ENCODE results near the gene STRN4. TPM values are rescaled to one million over a fixed set of nuclear protein-coding genes. Genes with fewer than 3 reads are reported as not detected.

Gene STRN4
- total RNA-seq, 1 experiment from 2014 or later, result 89.5 TPM

GRCh38 chr19:46722004-46722380 lies 24.3 kb downstream of the STRN4 start:
- no peak for ATAC-seq
- no peak for DNase-seq (ENCODE audit: low read depth, low spot score)
- H3K36me3 ChIP-seq (ENCODE audit: control insufficient read depth, insufficient read depth, low read length), result no peaks in the 10 kb centered on the region
- CTCF ChIA-PET, result no interaction called here
- in situ Hi-C loops (cut with HindIII; ENCODE audit: low pct_unique_long_range_greater_than_20kb, low sequenced_read_pairs) (no loop called here), intact Hi-C loops (cut with micrococcal nuclease; ENCODE audit: unreplicated experiment) (no loop called here)
- H3K4me3 ChIP-seq (ENCODE audit: low read depth in 2 of 2, low read length in 2 of 2), result no peak overlapping the region
- TF ChIP-seq POLR2AphosphoS5 (IDR thresholded peaks at IDR 0.05; ENCODE audit: low read depth, low read length), result no peak
- no peak for TF ChIP-seq TCF7L2 (IDR thresholded peaks at IDR 0.05; ENCODE audit: low read depth, low read length)
- TF ChIP-seq SIN3A (IDR thresholded peaks at IDR 0.05; ENCODE audit: borderline replicate concordance, insufficient read depth, low read depth, low read length), result no peak
- no peak for TF ChIP-seq CTCF (IDR thresholded peaks at IDR 0.05)
- no peak for TF ChIP-seq REST (IDR thresholded peaks at IDR 0.05; ENCODE audit: insufficient read depth in 1 of 2, low read depth in 2 of 2, low read length in 1 of 2)
- no peak overlapping the region for H3K27ac ChIP-seq (ENCODE audit: low read length)
- BruUV-seq (replicated peaks), result no TSS peak
- peaks cover 5% of the 10 kb centered on the region for H3K4me1 ChIP-seq (ENCODE audit: control insufficient read depth, insufficient read depth, low read length)
- no peaks in the 10 kb centered on the region for H3K27me3 ChIP-seq (ENCODE audit: control insufficient read depth, insufficient read depth, low read length)
- H3K9me3 ChIP-seq (ENCODE audit: control insufficient read depth, insufficient read depth, low read depth, low read length), result no peaks in the 10 kb centered on the region
- POLR2A ChIA-PET, result no interaction called here

DNA sequence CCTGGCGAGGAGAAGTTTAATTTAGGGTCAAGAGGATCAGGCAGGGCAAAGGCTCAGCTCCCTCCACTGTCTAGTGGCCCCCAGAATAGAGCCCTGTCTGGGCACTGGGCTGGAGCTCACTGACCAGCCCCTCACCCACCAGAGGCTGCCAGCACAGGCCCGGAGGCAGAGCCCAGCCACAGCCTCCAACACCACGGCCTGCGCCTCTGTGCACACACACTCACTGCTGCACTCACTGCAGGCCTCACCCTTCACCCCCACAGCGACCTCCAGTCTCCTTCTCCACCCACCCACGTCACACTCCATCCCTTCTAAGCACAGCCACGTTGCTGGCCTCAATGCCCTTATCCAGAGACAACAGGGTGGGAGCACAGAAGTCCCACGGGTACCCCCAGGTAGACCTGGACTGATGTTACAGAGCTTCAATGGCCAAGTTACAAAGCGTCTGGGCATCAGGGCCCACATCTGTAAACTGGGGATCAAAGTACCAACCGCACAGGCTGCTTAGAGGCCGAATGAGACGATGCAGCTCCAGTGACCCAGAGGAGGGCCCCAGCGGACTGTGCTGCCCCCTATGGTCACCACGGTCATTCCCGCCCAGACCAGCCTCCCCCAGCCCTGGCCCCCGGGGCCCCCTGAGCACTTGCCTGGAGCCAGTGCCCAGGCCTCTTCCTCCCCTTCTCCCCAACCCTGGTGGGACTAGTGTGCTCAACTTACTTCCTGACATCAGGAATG lies 24.8 kb downstream of the STRN4 start:
- H3K4me1 ChIP-seq (ENCODE audit: control insufficient read depth, insufficient read depth, low read length), result peaks cover 5% of the 10 kb centered on the region
- no peak for ATAC-seq
- no peak for DNase-seq (ENCODE audit: low read depth, low spot score)
- ChIA-PET POLR2A (no interaction called here), CTCF (no interaction called here)
- no peaks in the 10 kb centered on the region for H3K27me3 ChIP-seq (ENCODE audit: control insufficient read depth, insufficient read depth, low read length)
- BruUV-seq (replicated peaks), result no TSS peak
- peaks cover under 1% of the 10 kb centered on the region; the same call in 1 of the 2 replicates for H3K36me3 ChIP-seq (ENCODE audit: control insufficient read depth, insufficient read depth, low read length)
- H3K27ac ChIP-seq (ENCODE audit: low read length), result no peak overlapping the region
- intact Hi-C loops (cut with micrococcal nuclease; ENCODE audit: unreplicated experiment) (no loop called here), in situ Hi-C loops (cut with HindIII; ENCODE audit: low pct_unique_long_range_greater_than_20kb, low sequenced_read_pairs) (no loop called here)
- TF ChIP-seq REST (IDR thresholded peaks at IDR 0.05; ENCODE audit: insufficient read depth in 1 of 2, low read depth in 2 of 2, low read length in 1 of 2), result no peak
- no peak for TF ChIP-seq TCF7L2 (IDR thresholded peaks at IDR 0.05; ENCODE audit: low read depth, low read length)
- TF ChIP-seq CTCF (IDR thresholded peaks at IDR 0.05), result no peak; the same call in 1 of the 2 replicates
- TF ChIP-seq SIN3A (IDR thresholded peaks at IDR 0.05; ENCODE audit: borderline replicate concordance, insufficient read depth, low read depth, low read length), result no peak
- no peaks in the 10 kb centered on the region for H3K9me3 ChIP-seq (ENCODE audit: control insufficient read depth, insufficient read depth, low read depth, low read length)
- no peak overlapping the region for H3K4me3 ChIP-seq (ENCODE audit: low read depth in 2 of 2, low read length in 2 of 2)

All from Panc1 (cell line).